Skeletal muscle satellite cell (primary cell): ENCODE data around the gene FKBP14. TPM values are rescaled to one million over a fixed set of nuclear protein-coding genes. Genes with fewer than 3 reads are reported as not detected.
"Not testable (repeated sequence)": the region's sequence is repeated elsewhere in the genome, so short reads cannot be mapped to it uniquely, and the experiment has no call there.

ENCODE experiments used
- H3K27me3 ChIP-seq: 2 replicates; pipeline ENCODE4 v1.7.0; 2013; ENCODE audit warnings: low read length; ENCODE audit not compliant: control insufficient read depth, insufficient read depth
- H3K36me3 ChIP-seq: 2 replicates; pipeline ENCODE4 v1.7.0; 2013; ENCODE audit warnings: mild to moderate bottlenecking, control low read depth, low read length; ENCODE audit not compliant: insufficient read depth
- H3K4me1 ChIP-seq: 2 replicates; pipeline ENCODE4 v1.7.0; 2013; ENCODE audit warnings: low read length; ENCODE audit not compliant: control insufficient read depth, insufficient read depth
- H3K4me2 ChIP-seq: 2 replicates; pipeline ENCODE4 v1.7.0; 2013; ENCODE audit warnings: mild to moderate bottlenecking, low read length
- H3K4me3 ChIP-seq: 2 replicates; pipeline ENCODE4 v1.7.0; 2013; ENCODE audit warnings: low read length
- H3K9ac ChIP-seq: 2 replicates; pipeline ENCODE4 v1.7.0; 2013; ENCODE audit warnings: mild to moderate bottlenecking, low read depth, low read length, moderate library complexity
- H3K9me3 ChIP-seq: replicated peaks from 2 replicates; pipeline ENCODE4 v1.7.0; 2013; ENCODE audit warnings: mild to moderate bottlenecking, control low read depth, low read length
- total RNA-seq: library from RNA; depleted of rRNA; stranded (reverse); fragments of >200 nt; gene quantifications from 2 replicates; pipeline ENCODE4 v1.2.3, GENCODE V29; 2012; rRNA removed

The FKBP14 gene
- 30.4 and 44.1 TPM in 2 replicates for total RNA-seq

- H3K36me3 ChIP-seq: no peaks in the 10 kb centered on the region
- peak within 1 kb of the TSS; percentile 83 for H3K9ac ChIP-seq
- H3K9me3 ChIP-seq: no peaks in the 10 kb centered on the region
- H3K27me3 ChIP-seq: no peaks in the 10 kb centered on the region
- peak within 1 kb of the TSS; percentile 90 for H3K4me2 ChIP-seq
- peaks cover 24% of the 10 kb centered on the region for H3K4me1 ChIP-seq
- peak within 1 kb of the TSS; percentile 92 for H3K4me3 ChIP-seq
Measured at GRCh38 chr7:30026229-30027064, at the start of gene FKBP14. Gene FKBP14, minus strand, starts transcription at chr7:30026702. Its CDS starts 194 bp downstream, at chr7:30026508.

- Histone ChIP-seq H3K9ac (no peak overlapping the region), H3K27me3 (no peaks in the 10 kb centered on the region), H3K4me1 (no peaks in the 10 kb centered on the region), H3K4me3 (no peak overlapping the region), H3K4me2 (no peak overlapping the region), H3K9me3 (no peaks in the 10 kb centered on the region), H3K36me3 (no peaks in the 10 kb centered on the region)
Measured at GRCh38 chr7:30074422-30075030, 48.0 kb upstream of the FKBP14 start.

GRCh38 chr7:30072735-30073134 lies 46.2 kb upstream of the FKBP14 start:
- Histone ChIP-seq H3K36me3 (no peaks in the 10 kb centered on the region), H3K9ac (no peak overlapping the region), H3K9me3 (no peaks in the 10 kb centered on the region), H3K4me2 (no peak overlapping the region), H3K27me3 (no peaks in the 10 kb centered on the region), H3K4me1 (peaks cover 9% of the 10 kb centered on the region), H3K4me3 (no peak overlapping the region)

GRCh38 chr7:30070052-30070451 lies 43.5 kb upstream of the FKBP14 start:
- Histone ChIP-seq H3K9me3 (no peaks in the 10 kb centered on the region), H3K4me2 (no peak overlapping the region), H3K9ac (no peak overlapping the region), H3K4me3 (no peak overlapping the region), H3K36me3 (no peaks in the 10 kb centered on the region), H3K4me1 (peaks cover 11% of the 10 kb centered on the region), H3K27me3 (no peaks in the 10 kb centered on the region)

GRCh38 chr7:30069096-30069867 lies 42.8 kb upstream of the FKBP14 start:
- no peaks in the 10 kb centered on the region for H3K9me3 ChIP-seq
- H3K4me1 ChIP-seq: peaks cover 11% of the 10 kb centered on the region
- no peak overlapping the region for H3K4me3 ChIP-seq
- no peak overlapping the region for H3K4me2 ChIP-seq
- H3K36me3 ChIP-seq: no peaks in the 10 kb centered on the region
- no peaks in the 10 kb centered on the region for H3K27me3 ChIP-seq
- H3K9ac ChIP-seq: no peak overlapping the region

- no peak overlapping the region for H3K4me2 ChIP-seq
- no peaks in the 10 kb centered on the region for H3K36me3 ChIP-seq
- H3K4me3 ChIP-seq: no peak overlapping the region
- H3K27me3 ChIP-seq: no peaks in the 10 kb centered on the region
- H3K9me3 ChIP-seq: no peaks in the 10 kb centered on the region
- H3K4me1 ChIP-seq: peaks cover 11% of the 10 kb centered on the region
- peak overlapping the region; percentile 32 for H3K9ac ChIP-seq
Measured at GRCh38 chr7:30068117-30068516, 41.6 kb upstream of the FKBP14 start.

- H3K27me3 ChIP-seq: no peaks in the 10 kb centered on the region
- peaks cover 11% of the 10 kb centered on the region for H3K4me1 ChIP-seq
- H3K36me3 ChIP-seq: peaks cover 2% of the 10 kb centered on the region
- no peak overlapping the region for H3K4me3 ChIP-seq
- H3K9me3 ChIP-seq: no peaks in the 10 kb centered on the region
- H3K4me2 ChIP-seq: no peak overlapping the region
- no peak overlapping the region for H3K9ac ChIP-seq
Measured at GRCh38 chr7:30066687-30067086, 40.2 kb upstream of the FKBP14 start.

GRCh38 chr7:30065746-30066145 lies 39.2 kb upstream of the FKBP14 start:
- Histone ChIP-seq H3K36me3 (peaks cover 2% of the 10 kb centered on the region), H3K9me3 (no peaks in the 10 kb centered on the region), H3K27me3 (no peaks in the 10 kb centered on the region), H3K4me2 (no peak overlapping the region), H3K4me3 (no peak overlapping the region), H3K4me1 (peaks cover 11% of the 10 kb centered on the region), H3K9ac (no peak overlapping the region)

- Histone ChIP-seq H3K36me3 (peaks cover 6% of the 10 kb centered on the region), H3K4me2 (no peak overlapping the region), H3K9me3 (no peaks in the 10 kb centered on the region), H3K4me3 (no peak overlapping the region), H3K4me1 (peaks cover under 1% of the 10 kb centered on the region), H3K27me3 (no peaks in the 10 kb centered on the region), H3K9ac (no peak overlapping the region)
Measured at GRCh38 chr7:30062587-30062986, 36.1 kb upstream of the FKBP14 start.

GRCh38 chr7:30061786-30062185 lies 35.3 kb upstream of the FKBP14 start:
- not testable (repeated sequence) for H3K9me3 ChIP-seq, H3K4me1 ChIP-seq, H3K9ac ChIP-seq, H3K4me2 ChIP-seq, H3K27me3 ChIP-seq, H3K36me3 ChIP-seq, H3K4me3 ChIP-seq

GRCh38 chr7:30057741-30058140 lies 31.2 kb upstream of the FKBP14 start:
- Histone ChIP-seq H3K9me3 (no peaks in the 10 kb centered on the region), H3K36me3 (peaks cover 17% of the 10 kb centered on the region), H3K4me1 (no peaks in the 10 kb centered on the region), H3K27me3 (no peaks in the 10 kb centered on the region), H3K4me2 (no peak overlapping the region), H3K9ac (no peak overlapping the region), H3K4me3 (no peak overlapping the region)
